Pons (tissue), 1 donor: ENCODE data around the gene RTL10.
A peak's percentile ranks its signal among the peaks of the same experiment; 100 is the strongest.
"Not testable (repeated sequence)": the region's sequence is repeated elsewhere in the genome, so short reads cannot be mapped to it uniquely, and the experiment has no call there.

Experiments
- DNase-seq: peaks from one replicate; pipeline ENCODE4 v3.0.0-alpha.2; 2016; ENCODE audit warnings: low spot score

Gene RTL10

DNA sequence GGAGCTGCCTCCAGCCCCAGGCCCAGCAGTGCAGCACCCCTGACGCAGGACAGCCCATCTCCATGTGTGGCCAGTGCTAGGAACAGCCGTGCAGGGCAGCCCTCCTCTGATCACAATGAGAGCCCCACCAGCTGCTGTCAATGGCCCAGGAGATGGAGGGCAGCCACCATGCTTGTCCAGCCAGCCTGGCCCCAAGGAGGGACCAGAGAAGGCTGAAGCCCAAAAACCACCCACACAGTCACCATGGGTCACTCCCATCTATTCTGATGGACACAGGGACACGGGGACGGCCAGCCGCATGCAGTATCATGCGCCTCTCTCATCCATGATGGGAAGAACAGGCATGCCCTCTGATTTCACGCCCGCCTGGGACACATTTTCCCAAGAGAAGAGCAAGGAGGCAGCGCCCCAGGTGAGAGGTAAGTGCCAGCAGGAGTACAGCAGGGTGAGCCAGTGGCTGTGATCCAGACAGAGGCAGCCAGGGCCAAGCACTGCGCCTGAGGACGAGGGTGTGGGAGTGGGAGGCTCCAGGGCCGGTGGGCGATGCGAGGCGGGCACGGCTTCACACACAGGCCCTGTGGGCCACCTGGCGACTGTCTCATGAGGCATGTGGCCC, 33.6 kb upstream of the RTL10 start:
- no peak for DNase-seq

DNA sequence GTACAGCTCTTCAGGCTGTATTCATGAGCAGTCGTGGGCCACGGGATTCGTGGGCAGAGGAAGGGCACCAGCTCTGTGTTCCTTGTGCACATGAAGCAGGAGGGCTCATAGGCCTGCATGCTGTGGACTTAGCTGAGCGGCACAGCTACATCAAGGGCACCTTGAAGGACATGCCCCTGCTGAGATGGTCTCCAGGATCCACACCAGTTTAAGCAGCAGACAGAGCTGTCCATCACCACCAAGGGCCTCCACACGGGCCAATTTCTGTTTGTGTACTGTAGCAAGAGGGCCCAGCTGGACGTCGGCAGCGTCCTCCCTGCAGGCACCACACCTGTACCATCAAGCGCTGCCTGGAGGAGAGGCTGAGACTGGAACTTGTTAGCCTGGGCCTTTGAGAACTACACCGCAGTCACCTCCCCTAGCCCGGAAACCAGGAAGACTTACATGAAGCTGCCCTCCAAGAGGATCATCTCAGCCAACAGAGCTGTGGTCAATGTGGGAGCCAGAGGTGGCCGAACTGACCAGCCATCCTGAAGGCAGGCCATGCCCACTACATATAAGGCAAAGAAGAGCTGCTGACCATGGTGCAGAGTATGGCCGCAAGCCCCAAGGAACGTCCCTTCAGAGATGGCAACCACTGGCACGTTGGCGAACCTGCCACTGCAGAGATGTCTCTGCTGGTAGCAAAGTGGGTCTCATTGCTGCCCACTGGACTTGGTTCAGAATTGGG, 32.7 kb upstream of the RTL10 start:
- no peak for DNase-seq

GRCh38 chr22:19886605-19887255, 32.1 kb upstream of the RTL10 start:
- peak; percentile 37 for DNase-seq

DNA sequence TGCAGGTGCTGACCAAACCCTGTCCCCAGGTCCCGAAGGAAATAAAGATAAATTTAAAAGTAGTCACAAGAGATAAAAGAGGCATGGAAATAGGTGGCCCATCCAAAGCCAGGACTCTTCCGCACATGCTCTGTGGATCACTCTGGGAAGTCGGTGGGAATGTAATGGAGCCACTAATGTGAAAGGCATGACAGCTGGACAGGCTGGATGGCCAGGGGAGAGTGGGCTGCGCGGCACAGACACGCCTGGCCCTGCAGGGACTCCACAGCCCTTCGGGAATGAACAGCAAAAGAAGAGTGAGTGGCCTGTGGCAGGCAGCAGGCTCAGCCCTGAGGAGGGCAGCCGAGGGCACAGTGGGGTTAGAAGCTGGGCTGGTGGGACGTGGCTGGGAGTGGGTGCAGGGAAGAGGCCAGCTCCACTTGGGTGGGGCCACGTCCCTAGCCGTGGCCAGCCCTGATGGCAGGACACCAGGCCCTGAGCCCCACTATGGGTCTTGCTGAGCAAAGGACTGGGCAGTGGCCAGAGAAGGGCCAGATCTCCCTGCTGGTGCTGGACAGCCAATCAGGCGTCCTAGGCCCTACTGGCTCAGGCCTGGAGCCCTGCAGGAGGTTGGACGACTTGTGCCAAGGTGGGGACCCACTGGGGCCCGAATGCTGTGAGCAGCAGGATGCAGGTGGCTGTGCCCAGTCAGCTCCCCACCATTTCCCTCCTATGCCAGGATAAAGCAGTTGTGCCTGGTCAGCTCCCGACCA, 31.3 kb upstream of the RTL10 start:
- DNase-seq = no peak

GRCh38 chr22:19884954-19885751, 30.5 kb upstream of the RTL10 start:
- no peak for DNase-seq

DNA sequence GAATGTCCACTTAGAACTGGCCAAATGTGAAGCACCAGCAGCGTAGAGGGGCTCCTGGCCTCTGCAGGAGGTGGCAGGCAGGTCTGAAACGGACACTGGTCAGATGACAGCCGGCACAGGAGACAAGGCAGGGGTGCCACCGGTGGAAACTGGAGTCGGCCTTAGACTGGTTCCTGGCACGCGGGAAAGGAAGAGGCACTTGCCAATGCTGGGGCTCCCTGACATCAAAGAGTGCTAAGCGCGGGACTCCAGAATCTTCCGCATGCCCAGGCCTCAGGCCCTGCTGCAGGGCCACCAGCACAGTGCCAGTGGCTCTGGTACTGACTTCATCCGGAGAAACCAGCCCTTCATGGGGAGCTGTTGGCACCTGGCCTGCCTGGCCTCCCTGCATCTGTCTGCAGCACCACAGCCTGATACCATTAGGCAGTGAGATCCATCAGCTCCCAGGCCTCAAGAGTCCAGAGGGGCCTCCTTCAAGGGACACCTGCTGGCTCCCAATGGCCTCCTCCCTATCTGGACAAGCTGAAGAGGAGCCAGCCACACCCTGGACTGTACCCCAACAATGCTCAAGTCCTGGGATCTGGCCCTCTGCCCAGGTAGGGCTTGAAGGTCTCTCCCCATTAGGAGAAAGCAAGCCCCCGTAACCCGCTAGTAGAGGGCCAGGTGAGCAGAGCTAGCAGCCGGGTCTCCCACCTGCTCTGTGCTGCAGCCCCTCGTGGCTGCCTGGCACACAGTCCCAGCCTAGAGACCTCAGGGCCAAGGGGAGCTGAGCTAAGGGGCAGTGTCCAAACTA, 29.7 kb upstream of the RTL10 start:
- DNase-seq = no peak

GRCh38 chr22:19883446-19883845, 28.8 kb upstream of the RTL10 start:
- DNase-seq = not testable (repeated sequence)

DNA sequence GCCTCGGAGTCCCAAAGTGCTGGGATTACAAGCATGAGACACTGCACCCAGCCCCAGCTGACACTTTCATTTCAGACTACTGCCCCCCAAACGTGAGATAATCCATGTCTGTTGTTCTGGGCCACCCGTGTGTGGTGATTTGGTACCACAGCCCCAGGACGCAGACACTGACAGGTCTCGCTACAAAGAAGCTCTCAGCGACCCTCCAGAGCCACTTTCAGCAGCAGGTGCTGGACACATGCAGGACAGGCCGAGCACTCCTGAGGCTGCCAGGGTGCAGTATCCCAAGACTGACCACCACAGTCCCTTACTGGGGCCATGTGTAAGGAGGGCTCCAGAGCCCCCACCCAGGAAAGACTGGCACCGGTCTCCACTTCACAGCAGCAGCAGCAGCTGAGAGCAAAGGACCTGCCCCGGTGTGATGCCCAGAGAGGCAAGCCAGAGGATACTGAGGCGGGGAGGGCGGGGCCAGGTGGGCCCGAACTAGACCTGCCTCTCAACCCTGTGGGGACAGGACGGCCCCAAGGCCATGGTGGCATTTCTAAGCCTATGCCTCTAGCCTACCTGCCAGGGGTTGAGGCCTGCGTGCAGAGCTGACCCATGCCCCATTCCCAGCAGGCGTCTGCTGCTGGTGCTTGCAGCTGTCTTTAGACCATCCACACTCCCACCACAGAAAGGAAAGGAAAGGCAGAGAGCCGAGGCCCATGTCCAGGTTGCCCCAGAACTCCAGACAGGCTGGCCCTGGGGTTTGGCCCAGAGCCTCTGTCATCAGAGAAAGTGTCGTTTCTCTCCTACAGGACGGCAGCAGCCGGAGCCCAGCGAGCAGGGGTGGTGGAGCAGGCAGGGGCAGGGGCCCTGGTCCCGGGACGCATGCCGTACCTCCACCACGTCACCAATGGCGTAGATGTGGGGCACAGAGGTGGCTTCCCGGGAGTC, 28.0 kb upstream of the RTL10 start:
- no peak for DNase-seq

DNA sequence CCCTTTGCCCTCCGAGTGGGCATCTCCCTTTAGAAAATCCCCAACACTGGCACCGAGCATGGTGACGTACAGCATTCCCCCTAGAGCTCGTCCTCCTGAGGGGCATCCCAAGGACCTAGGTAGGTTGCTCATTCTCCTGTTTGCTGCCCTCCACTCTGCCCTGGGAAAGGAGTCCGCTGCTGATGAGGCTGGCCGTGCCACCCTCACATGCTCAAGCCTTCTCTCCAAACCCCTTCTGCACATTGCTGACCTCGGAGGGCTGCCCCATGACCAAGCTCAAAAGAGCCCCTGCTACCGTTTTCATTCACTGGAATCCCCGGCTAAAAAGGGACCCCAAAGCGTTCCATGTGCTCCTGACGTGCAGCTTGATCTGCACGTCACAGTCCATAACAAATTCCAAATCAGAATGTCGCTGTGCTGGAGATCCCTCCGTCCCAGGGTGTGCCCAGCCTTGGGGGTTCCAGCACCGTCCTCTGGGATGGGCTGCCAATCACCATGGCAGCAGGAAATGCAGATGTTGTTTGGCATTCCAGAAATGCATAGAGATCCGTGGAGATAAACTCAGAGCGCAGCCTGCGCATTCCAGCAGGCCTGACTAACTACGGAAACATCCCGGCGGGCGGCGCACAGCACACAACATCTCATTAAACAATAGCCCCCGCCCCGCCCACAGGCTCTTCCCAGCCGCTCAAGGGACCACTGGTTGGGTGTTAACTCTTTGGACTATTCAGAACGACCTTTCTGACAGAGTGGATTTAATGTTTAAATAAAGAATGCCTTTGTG, 26.3 kb upstream of the RTL10 start:
- no peak for DNase-seq

GRCh38 chr22:19879992-19880785, 25.5 kb upstream of the RTL10 start:
- DNase-seq = no peak

- no peak for DNase-seq
Observed at GRCh38 chr22:19879643-19879991, 24.9 kb upstream of the RTL10 start.

GRCh38 chr22:19879246-19879570, 24.5 kb upstream of the RTL10 start:
- DNase-seq = no peak

- DNase-seq = no peak
Observed at GRCh38 chr22:19878461-19879245, 24.0 kb upstream of the RTL10 start.

DNA sequence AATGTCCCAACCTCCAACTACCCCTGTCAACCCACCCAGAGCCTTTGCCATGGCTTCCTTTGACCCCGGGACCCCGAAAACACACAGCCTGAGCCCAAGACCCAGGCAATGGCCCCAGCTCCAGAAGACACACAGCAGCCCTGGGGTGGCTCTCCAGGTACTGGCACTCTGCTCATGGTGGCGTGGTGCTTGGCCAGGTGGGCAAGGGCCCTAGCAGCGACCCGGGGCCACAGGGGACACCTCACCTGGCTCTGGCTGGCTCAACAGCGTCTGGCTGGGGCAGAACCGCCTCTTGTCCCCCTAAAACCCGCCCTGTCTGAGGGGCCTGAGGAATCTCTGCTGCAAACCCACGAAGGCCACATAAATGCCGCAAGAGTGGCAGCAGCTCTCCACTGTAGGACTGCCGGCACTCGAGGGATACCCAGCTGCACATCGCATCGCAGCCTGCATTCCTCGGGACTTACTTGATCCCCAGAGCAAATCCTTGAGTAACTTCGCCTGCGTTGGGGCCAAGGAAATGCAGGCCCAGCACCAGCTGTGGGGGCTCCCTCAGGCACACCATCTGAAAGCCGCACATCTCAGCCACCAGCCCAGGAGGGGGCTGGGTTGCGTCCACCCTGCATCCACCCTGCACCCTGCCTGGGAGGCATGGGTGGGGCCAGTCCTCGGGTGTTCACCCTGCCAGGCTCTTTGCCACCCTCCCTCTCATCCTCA, 23.1 kb upstream of the RTL10 start:
- DNase-seq = no peak

DNA sequence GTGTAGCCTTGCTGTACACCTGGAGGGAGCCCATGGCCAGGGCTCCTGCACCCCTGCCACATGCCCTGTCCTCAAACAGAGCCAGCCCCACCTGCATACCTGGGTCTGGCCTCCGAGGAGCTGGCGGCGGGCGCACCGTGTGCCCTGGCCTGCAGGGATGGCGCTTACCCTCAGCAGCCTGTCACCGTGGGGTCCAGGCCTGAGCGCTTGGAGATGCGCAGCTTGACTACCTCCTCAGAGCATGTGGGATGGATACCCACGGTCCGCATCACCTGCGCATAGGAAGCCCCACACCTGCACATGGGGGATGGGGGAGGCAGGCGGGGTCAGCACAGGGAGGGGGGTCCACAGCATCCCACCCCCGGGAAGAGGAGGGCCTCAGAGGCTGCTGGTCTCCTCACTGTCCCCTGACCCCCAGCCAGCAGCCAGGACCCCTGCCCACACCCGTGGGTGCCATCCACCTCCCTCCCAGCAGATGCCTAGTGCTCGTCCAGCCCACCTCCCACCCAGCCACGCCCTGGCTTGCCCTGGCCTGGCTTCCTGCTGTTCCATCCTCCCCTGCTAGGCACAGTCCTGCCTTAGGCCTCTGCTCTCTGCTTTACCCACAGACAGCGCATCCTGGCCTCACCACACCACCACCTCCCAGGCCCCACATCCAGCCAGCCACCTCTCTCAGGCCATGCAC, 22.4 kb upstream of the RTL10 start:
- DNase-seq = no peak

GRCh38 chr22:19876314-19876940, 21.8 kb upstream of the RTL10 start:
- DNase-seq = no peak
